Mucosa of descending colon (tissue), 3 donors: ENCODE data around the gene LEMD1. TPM values are rescaled to one million over a fixed set of nuclear protein-coding genes. Genes with fewer than 3 reads are reported as not detected.
A peak's percentile ranks its signal among the peaks of the same experiment; 100 is the strongest.
"Not testable (repeated sequence)": the region's sequence is repeated elsewhere in the genome, so short reads cannot be mapped to it uniquely, and the experiment has no call there.

ENCODE experiments used
- ATAC-seq: fragments of 200-7000 bp; cut with Tn5 transposase; one replicate; pipeline ENCODE4 v1.9.1; 2020; ENCODE audit warnings: mild to moderate bottlenecking, moderate library complexity
- DNase-seq, 3 donors: peaks; one replicate each; pipeline ENCODE4 v3.0.0-alpha.2; 2020
- H3K36me3 ChIP-seq: fragments of 200-600 bp; one replicate; pipeline ENCODE4 v1.8.0; 2021; ENCODE audit warnings: low read depth, mild to moderate bottlenecking
- H3K4me1 ChIP-seq: fragments of 200-600 bp; one replicate; pipeline ENCODE4 v1.8.0; 2021; ENCODE audit warnings: low read depth, mild to moderate bottlenecking
- H3K4me3 ChIP-seq: fragments of 200-600 bp; one replicate; pipeline ENCODE4 v1.8.0; 2021; ENCODE audit warnings: mild to moderate bottlenecking
- H3K9me3 ChIP-seq: fragments of 200-600 bp; one replicate; pipeline ENCODE4 v1.8.0; 2021; ENCODE audit warnings: mild to moderate bottlenecking
- intact Hi-C, 2 donors: fragments of 100-400 bp; cut with DNase I in 1 of 2; cut with micrococcal nuclease in 1 of 2; formaldehyde crosslinking; loops; one replicate each; pipeline versions ENCODE4 v1.11.0 to v1.11.1; 2022; cut with DNase I, micrococcal nuclease
- total RNA-seq, 3 donors: library from RNA; stranded (reverse); fragmentation: NEBNext Ultra II Directional in 2 of 3; extraction: Animal tissue kit (Norgen Biotek cat#: 25700) in 2 of 3; gene quantifications; one replicate each; pipeline versions ENCODE4 v1.2.1 to v1.2.4, GENCODE V29; 2021 to 2023
- TF ChIP-seq, protein P1 (sequence below): fragments of 200-600 bp; IDR thresholded peaks from one replicate; pipeline ENCODE4 v1.8.0; 2022; ENCODE audit warnings: antibody characterized with exemption, mild to moderate bottlenecking
- donor health status: DM: no; HTN: no; CAD: no; lungs with moderate emphysema.
- donor health status: DM: no; HTN: no; CAD: no.
- donor health status: DM: no; HTN: yes; CAD: no.

LEMD1 gene
- total RNA-seq, 3 donors from 2014 or later: not detected

- ATAC-seq (no peak), DNase-seq (no peak)
- intact Hi-C loops: no loop called here
Measured at GRCh38 chr1:205436776-205437410, 15.0 kb upstream of the LEMD1 start.

DNA sequence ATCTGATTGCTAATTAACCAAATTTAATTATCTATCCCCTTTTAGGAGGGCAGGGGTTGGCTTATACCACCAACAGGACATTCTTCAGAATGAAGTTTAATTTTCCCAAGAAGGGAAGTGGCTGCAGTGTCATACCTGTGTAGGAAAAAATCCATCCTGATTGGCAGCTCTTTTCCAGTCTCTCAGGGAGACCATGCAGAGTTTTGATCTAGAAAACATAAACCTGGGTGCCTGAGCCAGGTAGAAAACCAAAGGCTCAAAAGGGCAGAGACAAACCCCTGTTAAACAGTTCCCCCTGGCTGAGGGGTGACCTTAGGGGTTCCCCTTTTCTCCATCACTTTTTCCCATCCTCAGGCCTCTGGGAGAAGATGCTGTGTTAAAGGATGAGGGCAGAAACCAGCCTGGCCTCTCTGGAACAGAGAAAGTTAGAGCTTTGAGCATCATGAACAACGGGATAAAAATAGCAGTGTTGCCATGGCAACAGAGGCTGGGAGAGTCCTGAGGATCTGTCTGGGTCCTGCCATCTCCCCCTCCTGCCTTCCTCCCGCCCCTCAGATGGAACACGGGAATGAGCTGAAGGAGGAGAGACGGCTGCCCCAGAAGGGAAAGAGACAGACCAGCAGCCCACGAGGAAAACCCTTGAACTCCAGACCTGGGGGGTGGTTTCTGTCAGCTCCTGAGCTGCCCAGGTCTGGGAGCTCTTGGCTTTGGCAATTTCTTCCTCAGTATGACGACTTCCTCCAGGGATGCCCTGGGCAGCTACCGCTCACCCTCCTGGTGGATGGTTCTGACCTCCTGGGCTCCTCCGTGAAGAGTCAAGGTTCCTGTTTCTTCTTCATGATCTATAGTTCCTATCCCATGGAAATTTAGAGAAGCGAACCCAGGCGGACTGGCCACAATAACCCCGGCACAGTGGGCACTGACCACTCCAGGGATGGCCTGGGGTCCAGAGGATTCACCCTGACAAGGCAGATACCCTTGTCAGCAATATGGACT is 14.0 kb upstream of the LEMD1 start:
- DNase-seq (no peak), ATAC-seq (no peak)
- TF ChIP-seq, protein P1, sequence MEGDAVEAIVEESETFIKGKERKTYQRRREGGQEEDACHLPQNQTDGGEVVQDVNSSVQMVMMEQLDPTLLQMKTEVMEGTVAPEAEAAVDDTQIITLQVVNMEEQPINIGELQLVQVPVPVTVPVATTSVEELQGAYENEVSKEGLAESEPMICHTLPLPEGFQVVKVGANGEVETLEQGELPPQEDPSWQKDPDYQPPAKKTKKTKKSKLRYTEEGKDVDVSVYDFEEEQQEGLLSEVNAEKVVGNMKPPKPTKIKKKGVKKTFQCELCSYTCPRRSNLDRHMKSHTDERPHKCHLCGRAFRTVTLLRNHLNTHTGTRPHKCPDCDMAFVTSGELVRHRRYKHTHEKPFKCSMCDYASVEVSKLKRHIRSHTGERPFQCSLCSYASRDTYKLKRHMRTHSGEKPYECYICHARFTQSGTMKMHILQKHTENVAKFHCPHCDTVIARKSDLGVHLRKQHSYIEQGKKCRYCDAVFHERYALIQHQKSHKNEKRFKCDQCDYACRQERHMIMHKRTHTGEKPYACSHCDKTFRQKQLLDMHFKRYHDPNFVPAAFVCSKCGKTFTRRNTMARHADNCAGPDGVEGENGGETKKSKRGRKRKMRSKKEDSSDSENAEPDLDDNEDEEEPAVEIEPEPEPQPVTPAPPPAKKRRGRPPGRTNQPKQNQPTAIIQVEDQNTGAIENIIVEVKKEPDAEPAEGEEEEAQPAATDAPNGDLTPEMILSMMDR: no peak
- Histone ChIP-seq H3K36me3 (no peaks in the 10 kb centered on the region), H3K4me1 (peaks cover 22% of the 10 kb centered on the region), H3K9me3 (no peaks in the 10 kb centered on the region), H3K4me3 (no peak overlapping the region)
- intact Hi-C loops: no loop called here

More at GRCh38 chr1:205436776-205437410, 15.0 kb upstream of the LEMD1 start:
- Histone ChIP-seq H3K4me3 (no peak overlapping the region), H3K36me3 (no peaks in the 10 kb centered on the region), H3K9me3 (no peaks in the 10 kb centered on the region), H3K4me1 (peaks cover 30% of the 10 kb centered on the region)
- TF ChIP-seq, protein P1: no peak

DNA sequence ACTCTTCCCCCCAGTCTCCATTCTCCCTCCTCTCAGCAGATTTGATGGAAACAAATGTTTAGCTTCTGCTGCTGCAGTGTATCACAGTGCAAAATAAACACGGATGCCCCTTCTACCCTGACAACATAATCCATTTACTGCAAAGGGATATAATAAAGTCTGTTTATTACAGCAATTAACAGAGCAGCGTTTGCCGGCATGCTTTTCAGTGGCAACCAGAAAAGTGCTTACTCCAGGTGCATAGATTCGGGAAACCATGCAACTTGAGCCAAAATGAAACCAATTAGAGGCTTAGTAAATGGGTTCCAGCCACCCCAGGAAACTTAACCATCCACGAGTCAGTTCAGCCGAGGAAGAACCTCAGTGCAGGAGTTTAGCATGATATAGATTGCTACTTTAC is 12.9 kb upstream of the LEMD1 start:
- intact Hi-C loops: no loop called here
- TF ChIP-seq, protein P1: no peak

DNA sequence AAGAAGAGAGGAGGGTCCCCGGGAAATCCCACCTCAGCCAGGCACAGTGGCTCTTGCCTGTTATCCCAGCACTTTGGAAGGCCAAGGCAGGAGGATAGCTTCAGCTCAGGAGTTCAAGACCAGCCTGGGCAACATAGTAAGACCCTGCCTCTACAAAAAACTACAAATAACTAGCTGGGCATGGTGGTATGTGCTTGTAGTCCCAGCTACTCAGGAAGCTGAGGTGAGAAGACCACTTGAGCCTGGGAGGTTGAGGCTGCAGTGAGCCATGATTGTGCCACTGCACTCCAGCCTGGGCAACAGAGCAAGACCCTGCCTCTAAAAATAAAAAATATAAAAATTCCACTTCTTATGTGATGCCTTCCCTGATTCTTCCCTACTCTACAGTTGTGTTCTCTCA is 10.8 kb upstream of the LEMD1 start:
- H3K4me3 ChIP-seq, H3K36me3 ChIP-seq, DNase-seq, ATAC-seq, H3K4me1 ChIP-seq, H3K9me3 ChIP-seq, intact Hi-C loops: not testable (repeated sequence)

More for the DNA sequence above, 12.9 kb upstream of the LEMD1 start:
- DNase-seq (no peak), ATAC-seq (peak; percentile 64)
- no peaks in the 10 kb centered on the region for H3K36me3 ChIP-seq
- H3K4me1 ChIP-seq: peaks cover 14% of the 10 kb centered on the region
- no peaks in the 10 kb centered on the region for H3K9me3 ChIP-seq
- no peak overlapping the region for H3K4me3 ChIP-seq

DNA sequence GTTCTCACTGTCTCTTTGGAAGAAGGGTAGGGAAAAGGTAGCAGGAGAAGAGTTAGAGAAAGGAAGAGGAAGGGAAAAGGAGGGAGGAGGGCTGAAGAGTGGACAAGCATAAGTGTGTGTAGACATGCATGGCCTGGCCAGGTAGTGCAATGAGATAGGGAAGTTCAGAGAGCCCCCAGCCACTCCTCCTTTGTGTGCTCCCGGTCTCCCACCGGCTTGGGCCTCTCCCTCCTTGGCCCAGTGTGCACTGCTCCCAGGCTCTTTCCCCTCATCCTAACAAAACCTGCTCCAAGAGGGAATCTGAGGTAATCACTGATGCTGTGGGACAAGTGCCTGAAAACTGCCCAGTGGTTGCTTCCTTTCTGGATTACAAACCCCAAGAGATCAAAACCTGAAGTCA is 10.3 kb upstream of the LEMD1 start:
- H3K4me1 ChIP-seq: peaks cover 7% of the 10 kb centered on the region
- intact Hi-C loops: no loop called here
- no peaks in the 10 kb centered on the region for H3K9me3 ChIP-seq
- H3K36me3 ChIP-seq: no peaks in the 10 kb centered on the region
- H3K4me3 ChIP-seq: no peak overlapping the region
- DNase-seq: no peak
- TF ChIP-seq, protein P1: no peak
- no peak for ATAC-seq

DNA sequence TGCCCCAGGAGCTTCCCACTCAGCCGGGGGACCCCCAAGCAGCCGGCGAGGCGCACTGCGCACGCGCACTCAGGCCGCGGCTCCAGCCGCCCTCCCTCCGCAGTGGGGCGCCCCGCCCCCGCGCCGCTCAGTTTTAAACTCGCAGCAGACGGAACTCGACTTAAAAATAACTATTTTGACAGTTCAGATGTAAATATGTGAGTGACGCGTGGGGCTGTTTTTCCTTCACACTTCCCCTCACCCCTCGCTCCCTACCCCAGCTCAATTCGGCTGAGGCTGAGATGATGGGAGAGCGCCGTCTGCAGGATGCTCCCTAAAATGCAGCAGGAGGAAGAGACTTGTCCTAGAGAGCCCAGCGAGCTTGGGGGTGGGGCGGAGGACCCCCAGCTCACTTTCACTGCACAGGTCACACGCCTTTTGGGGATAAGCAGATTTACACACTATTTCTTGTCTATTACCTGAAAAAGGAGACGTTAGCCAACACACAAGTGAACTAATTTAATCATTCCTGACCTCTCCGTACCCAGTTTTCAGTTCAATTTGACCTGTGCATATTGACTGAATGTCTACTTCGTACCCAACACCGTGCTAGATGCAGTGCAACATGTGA is 8.9 kb upstream of the LEMD1 start:
- ATAC-seq (peak; percentile 70), DNase-seq (peak in 2 of 3 donors; percentile 79 to 81)
- TF ChIP-seq, protein P1: peak; percentile 52
- Histone ChIP-seq H3K4me3 (no peak overlapping the region), H3K4me1 (peaks cover 7% of the 10 kb centered on the region), H3K36me3 (no peaks in the 10 kb centered on the region), H3K9me3 (no peaks in the 10 kb centered on the region)
- intact Hi-C loops: no loop called here
